H1 (cell line): Measurements from ENCODE around the gene KRTAP10-3. TPM values are rescaled to one million over a fixed set of nuclear protein-coding genes. Genes with fewer than 3 reads are reported as not detected.
A peak's percentile ranks its signal among the peaks of the same experiment; 100 is the strongest.

ENCODE experiments used
- CTCF ChIA-PET: fragments of 300-600 bp; sonication (Branson Sonifier 250); formaldehyde crosslinking; loops from one replicate; lab custom pipeline; 2021; ENCODE audit not compliant: partially characterized antibody; lab: Charles Lee
- POLR2A ChIA-PET: fragments of 300-600 bp; sonication (Branson Sonifier 250); formaldehyde crosslinking; loops from one replicate; lab custom pipeline; 2021; ENCODE audit warnings: inconsistent platforms; ENCODE audit not compliant: partially characterized antibody; lab: Charles Lee
- DNase-seq, 2 experiments: peaks; one replicate each; pipeline versions ENCODE4 v3.0.0 to v3.0.0-alpha.2; 2010 to 2022; ENCODE audit warnings: low spot score in 2 of 2, low read depth in 1 of 2, mixed read lengths in 1 of 2
- FAIRE-seq: peaks from 2 replicates; lab custom pipeline; 2011; peaks lifted over from hg19 to GRCh38; lab: Jason Lieb, UNC
- H2AFZ ChIP-seq: 2 replicates; pipeline ENCODE4 v1.8.1; 2012; ENCODE audit warnings: low read length, inconsistent platforms
- H2AK5ac ChIP-seq: 2 replicates; pipeline ENCODE4 v1.6.1; 2013; ENCODE audit warnings: low read depth, low read length
- H2BK120ac ChIP-seq: replicated peaks from 2 replicates; pipeline ENCODE3; 2013; ENCODE audit warnings: low read depth, low read length, inconsistent platforms
- H2BK12ac ChIP-seq: 2 replicates; pipeline ENCODE4 v1.6.1; 2013; ENCODE audit warnings: low read depth, low read length
- H2BK15ac ChIP-seq: 2 replicates; pipeline ENCODE4 v1.6.1; 2013; ENCODE audit warnings: low read length
- H2BK20ac ChIP-seq: 2 replicates; pipeline ENCODE4 v1.6.1; 2013; ENCODE audit warnings: low read length
- H2BK5ac ChIP-seq: 2 replicates; pipeline ENCODE4 v1.6.1; 2013; ENCODE audit warnings: low read depth, low read length
- H3K14ac ChIP-seq: 2 replicates; pipeline ENCODE4 v1.6.1; 2013; ENCODE audit warnings: inconsistent platforms; ENCODE audit not compliant: insufficient read length
- H3K18ac ChIP-seq: 2 replicates; pipeline ENCODE4 v1.6.1; 2013; ENCODE audit warnings: low read length; ENCODE audit errors: extremely low read depth
- H3K23ac ChIP-seq: 2 replicates; pipeline ENCODE4 v1.6.1; 2013; ENCODE audit warnings: inconsistent platforms; ENCODE audit not compliant: insufficient read length
- H3K23me2 ChIP-seq: 2 replicates; pipeline ENCODE4 v1.6.1; 2013; ENCODE audit warnings: low read depth, low read length
- H3K27ac ChIP-seq: 2 replicates; pipeline ENCODE4 v1.6.1; 2011; ENCODE audit warnings: low read depth, low read length, inconsistent platforms
- H3K27me3 ChIP-seq, 4 experiments: replicated peaks in 1 of 4; 1 replicate in 1 of 4; 2 replicates in 3 of 4; pipeline versions ENCODE4 v1.6.1 to v1.8.1; 2011 to 2013; ENCODE audit warnings: low read length in 3 of 4, mild to moderate bottlenecking in 3 of 4, inconsistent platforms in 2 of 4, mixed read lengths in 2 of 4, moderate library complexity in 1 of 4; ENCODE audit not compliant: control insufficient read depth in 3 of 4, insufficient read depth in 3 of 4; ENCODE audit errors: extremely low read depth in 1 of 4
- H3K36me3 ChIP-seq, 4 experiments: 2 replicates each; pipeline versions ENCODE4 v1.6.1 to v1.8.1; 2011 to 2013; ENCODE audit warnings: mild to moderate bottlenecking in 4 of 4, low read length in 3 of 4, moderate library complexity in 2 of 4, control low read depth in 1 of 4, inconsistent platforms in 1 of 4; ENCODE audit not compliant: insufficient read depth in 4 of 4, control insufficient read depth in 2 of 4
- H3K4ac ChIP-seq: replicated peaks from 2 replicates; pipeline ENCODE3; 2013; ENCODE audit warnings: low read length, low read depth, mixed read lengths, inconsistent platforms; ENCODE audit not compliant: insufficient read length
- H3K4me1 ChIP-seq, 4 experiments: replicated peaks in 1 of 4; 1 replicate in 1 of 4; 2 replicates in 3 of 4; pipeline versions ENCODE4 v1.6.1 to v1.8.1; 2011 to 2013; ENCODE audit warnings: low read length in 3 of 4, inconsistent platforms in 2 of 4, mixed read lengths in 1 of 4; ENCODE audit not compliant: insufficient read depth in 4 of 4, control insufficient read depth in 3 of 4
- H3K4me2 ChIP-seq, 2 experiments: 2 replicates each; pipeline versions ENCODE4 v1.6.1 to v1.8.1; 2011 to 2013; ENCODE audit warnings: low read depth in 2 of 2, low read length in 2 of 2, control low read depth in 1 of 2, inconsistent platforms in 1 of 2, mild to moderate bottlenecking in 1 of 2; ENCODE audit not compliant: insufficient read depth in 1 of 2
- H3K4me3 ChIP-seq, 4 experiments: fragments of 200-600, 300-600 bp in 1 of 4; sonication (generic), shearing (Covaris generic), sonication (Bioruptor Twin) in 1 of 4; 2 replicates each; pipeline versions ENCODE4 v1.5.1 to v1.8.1; 2011 to 2016; ENCODE audit warnings: low read length in 4 of 4, low read depth in 3 of 4, control low read depth in 2 of 4, inconsistent platforms in 2 of 4, mild to moderate bottlenecking in 2 of 4, mixed read lengths in 1 of 4, moderate library complexity in 1 of 4; ENCODE audit not compliant: insufficient read depth in 2 of 4; ENCODE audit errors: extremely low read depth in 1 of 4
- H3K56ac ChIP-seq: replicated peaks from 2 replicates; pipeline ENCODE3; 2013; ENCODE audit warnings: low read depth, mild to moderate bottlenecking, mixed read lengths, low read length, inconsistent platforms; ENCODE audit not compliant: insufficient read length
- H3K79me1 ChIP-seq: 2 replicates; pipeline ENCODE4 v1.6.1; 2013; ENCODE audit warnings: low read depth, low read length, control low read depth
- H3K79me2 ChIP-seq, 2 experiments: 2 replicates each; pipeline versions ENCODE4 v1.6.1 to v1.8.1; 2012 to 2013; ENCODE audit warnings: low read length in 2 of 2, mild to moderate bottlenecking in 2 of 2, inconsistent platforms in 1 of 2; ENCODE audit not compliant: insufficient read depth in 2 of 2, control insufficient read depth in 1 of 2
- H3K9ac ChIP-seq, 4 experiments: replicated peaks in 1 of 4; 1 replicate in 1 of 4; 2 replicates in 3 of 4; pipeline versions ENCODE4 v1.6.1 to v1.8.1; 2011 to 2013; ENCODE audit warnings: low read depth in 3 of 4, low read length in 3 of 4, control low read depth in 2 of 4, mild to moderate bottlenecking in 2 of 4, moderate library complexity in 2 of 4, inconsistent platforms in 1 of 4; ENCODE audit errors: extremely low read depth in 1 of 4
- H3K9me3 ChIP-seq, 2 experiments: 2 replicates each; pipeline versions ENCODE4 v1.6.1 to v1.8.1; 2012 to 2013; ENCODE audit warnings: mild to moderate bottlenecking in 2 of 2, moderate library complexity in 2 of 2, control low read depth in 1 of 2, inconsistent platforms in 1 of 2, low read depth in 1 of 2, low read length in 1 of 2, mixed read lengths in 1 of 2; ENCODE audit not compliant: insufficient read depth in 2 of 2
- H4K20me1 ChIP-seq, 2 experiments: replicated peaks in 1 of 2; 2 replicates each; pipeline versions ENCODE3 to v1.8.1; 2011 to 2013; ENCODE audit warnings: inconsistent platforms in 2 of 2, low read length in 2 of 2, mild to moderate bottlenecking in 1 of 2; ENCODE audit not compliant: insufficient read depth in 2 of 2, control insufficient read depth in 1 of 2
- H4K5ac ChIP-seq: 2 replicates; pipeline ENCODE4 v1.6.1; 2013; ENCODE audit warnings: low read length, low read depth, mixed read lengths, inconsistent platforms; ENCODE audit not compliant: insufficient read length
- H4K8ac ChIP-seq: 2 replicates; pipeline ENCODE4 v1.8.0; 2013; ENCODE audit warnings: mild to moderate bottlenecking, moderate library complexity, low read length, inconsistent platforms; ENCODE audit not compliant: insufficient read depth; ENCODE audit errors: extremely low read depth
- H4K91ac ChIP-seq: replicated peaks from 2 replicates; pipeline ENCODE3; 2013; ENCODE audit warnings: low read length, mixed read lengths, inconsistent platforms; ENCODE audit not compliant: insufficient read length
- CBX8 ChIP-seq: fragments of 300-800, 300-1000 bp; sonication (generic); IDR thresholded peaks from 2 replicates; pipeline ENCODE4 v1.7.1; 2016; ENCODE audit warnings: low read depth, low read length, borderline replicate concordance
- MAFK ChIP-seq: IDR thresholded peaks from 2 replicates; pipeline ENCODE4 v1.6.1; 2012; ENCODE audit warnings: low read depth, mild to moderate bottlenecking, improper control_type of control experiment, low read length
- POU5F1 ChIP-seq: IDR thresholded peaks from 2 replicates; pipeline ENCODE4 v1.6.1; 2011; ENCODE audit warnings: low read depth, mild to moderate bottlenecking, low read length, moderate library complexity
- WGBS, 2 experiments: shearing (Covaris generic) in 1 of 2; methylation state at CpG; one replicate each; pipeline versions ENCODE4 v1.1.6 to v1.1.7; 2013 to 2015; ENCODE audit warnings: low lambda C conversion rate in 2 of 2, mixed read lengths in 2 of 2, inconsistent platforms in 1 of 2, low coverage in 1 of 2, missing lambda C conversion rate in 1 of 2; ENCODE audit not compliant: insufficient replicate concordance in 2 of 2, insufficient coverage in 1 of 2, insufficient read length in 1 of 2; ENCODE audit errors: extremely low coverage in 1 of 2, missing lambda C conversion rate in 1 of 2; 5-methylcytosine and 5-hydroxymethylcytosine counted together
- polyA plus RNA-seq, 7 experiments: library from polyadenylated mRNA; depleted of rRNA in 3 of 7; stranded (reverse) in 5 of 7; unstranded in 2 of 7; fragments of >200 nt in 5 of 7; fragments of 200-250 nt in 2 of 7; gene quantifications; 1 replicate in 5 of 7; 2 replicates in 1 of 7; 4 replicates in 1 of 7; pipeline versions ENCODE4 v1.2.1 to v1.2.3, GENCODE V29; 2011 to 2013; ENCODE audit warnings: missing spikeins in 2 of 7, mixed read lengths in 2 of 7
- total RNA-seq: library from RNA; stranded (reverse); fragmentation: NEBNext Ultra II Directional; extraction: Animal tissue kit (Norgen Biotek cat#: 25700); gene quantifications from 2 replicates; pipeline ENCODE4 v1.2.1, GENCODE V29; 2021

KRTAP10-3 gene
- total and polyA plus RNA-seq, 2 of the 8 experiments (the other 6 are each of a cell fraction or from before 2014, with no cell fraction given) = not detected

DNA sequence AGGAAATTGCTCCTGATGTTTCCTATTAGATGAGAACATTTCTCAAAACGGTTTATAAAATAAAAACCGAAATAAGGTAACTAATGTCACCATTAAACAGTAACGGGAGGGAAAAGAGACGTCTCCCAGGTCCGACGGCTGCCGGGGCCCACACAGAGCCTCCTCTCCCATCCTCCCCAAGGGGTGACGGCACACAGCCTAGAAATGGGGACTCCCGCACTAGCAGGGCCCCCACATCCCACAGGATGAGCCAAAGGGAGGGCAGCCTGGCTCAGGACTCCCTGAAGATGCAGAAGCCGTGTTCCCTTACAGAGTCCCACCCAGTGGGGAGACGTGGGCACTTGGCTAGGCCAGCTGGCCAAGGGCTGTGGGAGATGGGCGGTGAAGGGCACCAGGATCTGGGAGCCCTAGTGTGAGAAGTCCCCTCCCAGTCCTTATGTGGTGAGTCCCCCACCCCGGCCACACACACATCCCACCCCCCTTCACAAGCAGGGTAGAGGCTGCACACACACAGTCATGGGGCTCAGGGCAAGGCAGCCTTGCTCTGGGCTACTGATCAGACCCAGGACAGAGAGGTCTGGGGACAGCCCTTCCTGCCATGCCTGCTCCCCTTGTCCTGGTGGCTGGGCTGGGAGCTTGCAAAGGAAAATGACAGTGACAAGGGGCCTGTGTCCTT, 3.3 kb downstream of the KRTAP10-3 start:
- Histone ChIP-seq H4K5ac (no peak overlapping the region), H2AFZ (no peak overlapping the region), H3K79me1 (no peaks in the 10 kb centered on the region; the same call in 1 of the 2 replicates), H3K4me2 (no peak overlapping the region), H2BK12ac (peak overlapping the region; percentile 60; the same call in 1 of the 2 replicates), H4K20me1 (no peaks in the 10 kb centered on the region), H3K9me3 (no peaks in the 10 kb centered on the region), H3K14ac (no peak overlapping the region)
- WGBS, 2 experiments = 75% methylated on average over 12 of the region's 13 CpGs; no CpG with 5 or more reads in 1 of the 2 experiments
- TF ChIP-seq CBX8 = no peak
- no peak for TF ChIP-seq POU5F1
- TF ChIP-seq MAFK = no peak
- TF ChIP-seq, all 59 proteins: peak for 0
- H3K27ac ChIP-seq = no peak overlapping the region
- H3K4me1 ChIP-seq = peaks cover 2 to 16% (median 11%) of the 10 kb centered on the region in 4 experiments
- DNase-seq (peak in 1 of 2 experiments; percentile 39), FAIRE-seq (no peak)
- no peak overlapping the region for H2BK5ac ChIP-seq
- no peak overlapping the region for H3K18ac ChIP-seq
- H4K8ac ChIP-seq = no peak overlapping the region
- H2BK15ac ChIP-seq = no peak overlapping the region
- H2AK5ac ChIP-seq = no peak overlapping the region
- H3K79me2 ChIP-seq = no peaks in the 10 kb centered on the region
- H3K23me2 ChIP-seq = no peaks in the 10 kb centered on the region
- H3K23ac ChIP-seq = no peak overlapping the region
- H3K9ac ChIP-seq = no peak overlapping the region
- no peak overlapping the region for H3K4me3 ChIP-seq
- H3K36me3 ChIP-seq = no peaks in the 10 kb centered on the region
- H2BK120ac ChIP-seq = no peak overlapping the region
- POLR2A ChIA-PET = no interaction called here
- CTCF ChIA-PET = interaction anchor here (0.8 kb wide), 1 partner anchor 25 kb away, joined by 4 read pairs; the partner anchor contains the start of gene KRTAP10-5
- peak overlapping the region; percentile 72 for H3K4ac ChIP-seq
- no peak overlapping the region for H2BK20ac ChIP-seq
- H3K56ac ChIP-seq = no peak overlapping the region
- no peak overlapping the region for H4K91ac ChIP-seq
- H3K27me3 ChIP-seq = no peaks in the 10 kb centered on the region
